Measurements from ENCODE around the gene NPHP4.

GRCh38 chr1:5840551-5841001, 151.6 kb downstream of the NPHP4 start:
- TF ChIP-seq CTCF (conservative IDR thresholded peaks at IDR 0.05; ENCODE audit: low read depth, low read length) (no peak), EZH2 (IDR thresholded peaks at IDR 0.05; ENCODE audit: low read length, unreplicated experiment) (no peak), EZH2phosphoT487 (IDR thresholded peaks at IDR 0.05; ENCODE audit: borderline replicate concordance, low read length) (no peak)
